Lower leg skin (tissue), 4 donors: Measurements from ENCODE around the gene GPR4. TPM values are rescaled to one million over a fixed set of nuclear protein-coding genes. Genes with fewer than 3 reads are reported as not detected.

Source experiments
- DNase-seq, 2 donors: peaks; one replicate each; pipeline ENCODE4 v3.0.0-alpha.2; 2019; ENCODE audit warnings: low spot score in 2 of 2
- H3K4me3 ChIP-seq: fragments of 200-600 bp; sonication (generic); 2 replicates; pipeline ENCODE4 v1.5.1; 2017; ENCODE audit warnings: mild to moderate bottlenecking, low read depth; ENCODE audit not compliant: poor library complexity, severe bottlenecking
- POLR2A ChIP-seq, 2 donors: fragments of 450-650 bp; IDR thresholded peaks; one replicate each; pipeline ENCODE4 v1.6.1; 2016 to 2017; ENCODE audit warnings: antibody characterized with exemption in 2 of 2, mild to moderate bottlenecking in 1 of 2, moderate library complexity in 1 of 2
- WGBS, 2 donors: methylation state at CpG; one replicate each; pipeline ENCODE4 v1.1.5; 2018; 5-methylcytosine and 5-hydroxymethylcytosine counted together
- intact Hi-C: fragments of 100-400 bp; cut with DNase I; formaldehyde crosslinking; loops from one replicate; pipeline ENCODE4 v1.15.0; 2023; ENCODE audit warnings: low total_unique reads
- total RNA-seq, 4 donors: library from RNA; depleted of rRNA; stranded (reverse); fragments of >200 nt; gene quantifications; one replicate each; pipeline ENCODE4 v1.1.0, GENCODE V29; 2016
- TF ChIP-seq, protein P1 (sequence below), 3 donors: fragments of 450-650 bp; IDR thresholded peaks; one replicate each; pipeline ENCODE4 v1.5.1; 2016; ENCODE audit warnings: antibody characterized with exemption in 3 of 3, mild to moderate bottlenecking in 3 of 3, moderate library complexity in 2 of 3

The GPR4 gene
- total RNA-seq, 4 donors from 2014 or later = 0.34 to 1.0 (median 0.70) TPM

DNA sequence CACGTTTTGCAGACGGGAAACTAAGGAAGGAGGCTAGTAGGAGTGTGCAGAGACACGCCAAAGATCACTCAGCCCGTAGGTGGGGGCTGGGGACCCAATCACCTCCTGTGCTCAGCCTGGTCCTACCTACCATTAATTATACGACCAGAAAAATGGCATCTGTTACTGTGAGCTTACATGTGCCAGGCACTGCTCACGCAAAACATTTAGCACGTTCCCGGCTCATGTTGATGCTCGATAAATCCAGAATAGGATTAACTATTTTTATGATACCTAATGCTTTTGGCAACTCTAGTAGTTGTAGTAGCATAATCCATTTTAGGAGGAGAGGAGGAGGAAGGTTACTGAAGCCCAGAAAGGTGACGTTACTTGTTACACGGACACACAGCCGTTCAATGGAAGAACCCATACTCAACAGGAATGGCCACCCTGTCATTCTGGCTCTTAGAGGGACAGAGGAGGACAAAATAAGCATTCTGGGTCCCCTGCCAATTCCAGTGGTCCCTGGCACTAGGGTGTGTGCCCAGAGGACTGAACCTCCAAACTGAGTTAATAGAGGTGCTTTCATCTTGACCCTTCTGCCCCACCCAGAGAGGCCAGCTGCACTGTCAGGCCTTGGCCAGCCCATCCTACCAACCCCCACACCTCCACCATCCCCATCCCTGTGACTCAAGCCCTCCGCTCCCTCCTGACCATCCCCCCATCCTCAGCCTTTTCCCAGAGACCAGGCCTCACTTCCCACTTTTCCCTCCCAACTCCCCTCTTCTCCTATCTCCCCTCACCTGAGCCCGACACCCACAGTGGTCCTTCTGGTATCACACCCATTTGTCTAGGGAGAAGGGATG is 42.1 kb upstream of the GPR4 start:
- DNase-seq = no peak
- no peak for TF ChIP-seq POLR2A (IDR thresholded peaks at IDR 0.05)
- TF ChIP-seq, protein P1, sequence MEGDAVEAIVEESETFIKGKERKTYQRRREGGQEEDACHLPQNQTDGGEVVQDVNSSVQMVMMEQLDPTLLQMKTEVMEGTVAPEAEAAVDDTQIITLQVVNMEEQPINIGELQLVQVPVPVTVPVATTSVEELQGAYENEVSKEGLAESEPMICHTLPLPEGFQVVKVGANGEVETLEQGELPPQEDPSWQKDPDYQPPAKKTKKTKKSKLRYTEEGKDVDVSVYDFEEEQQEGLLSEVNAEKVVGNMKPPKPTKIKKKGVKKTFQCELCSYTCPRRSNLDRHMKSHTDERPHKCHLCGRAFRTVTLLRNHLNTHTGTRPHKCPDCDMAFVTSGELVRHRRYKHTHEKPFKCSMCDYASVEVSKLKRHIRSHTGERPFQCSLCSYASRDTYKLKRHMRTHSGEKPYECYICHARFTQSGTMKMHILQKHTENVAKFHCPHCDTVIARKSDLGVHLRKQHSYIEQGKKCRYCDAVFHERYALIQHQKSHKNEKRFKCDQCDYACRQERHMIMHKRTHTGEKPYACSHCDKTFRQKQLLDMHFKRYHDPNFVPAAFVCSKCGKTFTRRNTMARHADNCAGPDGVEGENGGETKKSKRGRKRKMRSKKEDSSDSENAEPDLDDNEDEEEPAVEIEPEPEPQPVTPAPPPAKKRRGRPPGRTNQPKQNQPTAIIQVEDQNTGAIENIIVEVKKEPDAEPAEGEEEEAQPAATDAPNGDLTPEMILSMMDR (IDR thresholded peaks at IDR 0.05) = no peak
- WGBS, 2 donors = 49 to 53% methylated on average over 14 of the region's 14 CpGs
- intact Hi-C loops = loop anchor here (5.0 to 10.0 kb wide), 3 partner anchors 37 to 119 kb away; no protein-coding TSS in a partner anchor
- no peak overlapping the region for H3K4me3 ChIP-seq

DNA sequence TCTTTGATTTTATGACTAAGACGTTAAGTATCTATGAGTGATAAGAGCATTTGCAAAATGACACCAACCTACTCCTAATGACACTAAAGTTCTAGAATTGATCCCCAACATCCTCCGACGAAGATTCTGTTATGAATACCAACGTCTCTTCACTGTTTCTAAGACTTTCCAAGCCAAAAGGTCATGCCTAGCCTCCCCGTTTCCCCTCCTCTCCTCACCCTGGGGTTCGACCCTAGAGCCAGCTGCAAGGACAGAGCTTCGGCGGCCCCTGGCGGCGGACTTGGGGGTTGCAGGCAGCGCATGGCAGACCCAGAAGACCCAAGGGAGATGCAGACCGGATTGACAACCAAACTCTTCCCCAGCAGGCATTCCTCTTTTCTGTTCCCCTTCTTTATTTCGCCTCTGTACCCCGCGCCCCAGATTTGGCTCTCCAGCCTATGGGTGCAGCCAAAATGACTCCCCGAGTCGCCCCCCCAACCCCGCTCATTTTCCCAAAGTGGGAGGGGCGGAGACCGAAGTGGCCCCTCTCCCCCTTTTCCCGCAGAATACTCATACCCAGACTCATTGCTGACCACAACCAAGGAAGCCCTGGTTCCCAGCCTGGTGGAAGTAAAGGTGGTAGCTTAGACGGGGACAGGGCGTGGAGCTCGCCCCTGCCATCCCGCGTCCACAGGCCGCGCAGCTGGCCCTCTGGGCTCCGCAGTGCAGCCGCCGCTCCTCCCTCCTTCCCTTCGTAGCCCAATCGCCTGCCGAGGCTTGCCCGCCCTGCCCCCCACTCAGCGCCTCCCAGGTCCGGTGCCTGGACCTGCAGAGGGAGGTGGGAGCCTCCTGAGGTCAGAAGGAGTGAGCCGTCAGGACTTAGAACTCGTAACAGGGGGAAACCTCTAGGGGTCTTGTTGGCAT is 41.3 kb upstream of the GPR4 start:
- TF ChIP-seq, protein P1 (IDR thresholded peaks at IDR 0.05) = peak in 1 of 3 donors; percentile 95
- no peak for TF ChIP-seq POLR2A (IDR thresholded peaks at IDR 0.05)
- peak; percentile 73 to 97 for DNase-seq
- WGBS, 2 donors = 13 to 15% methylated on average over 39 of the region's 39 CpGs

DNA sequence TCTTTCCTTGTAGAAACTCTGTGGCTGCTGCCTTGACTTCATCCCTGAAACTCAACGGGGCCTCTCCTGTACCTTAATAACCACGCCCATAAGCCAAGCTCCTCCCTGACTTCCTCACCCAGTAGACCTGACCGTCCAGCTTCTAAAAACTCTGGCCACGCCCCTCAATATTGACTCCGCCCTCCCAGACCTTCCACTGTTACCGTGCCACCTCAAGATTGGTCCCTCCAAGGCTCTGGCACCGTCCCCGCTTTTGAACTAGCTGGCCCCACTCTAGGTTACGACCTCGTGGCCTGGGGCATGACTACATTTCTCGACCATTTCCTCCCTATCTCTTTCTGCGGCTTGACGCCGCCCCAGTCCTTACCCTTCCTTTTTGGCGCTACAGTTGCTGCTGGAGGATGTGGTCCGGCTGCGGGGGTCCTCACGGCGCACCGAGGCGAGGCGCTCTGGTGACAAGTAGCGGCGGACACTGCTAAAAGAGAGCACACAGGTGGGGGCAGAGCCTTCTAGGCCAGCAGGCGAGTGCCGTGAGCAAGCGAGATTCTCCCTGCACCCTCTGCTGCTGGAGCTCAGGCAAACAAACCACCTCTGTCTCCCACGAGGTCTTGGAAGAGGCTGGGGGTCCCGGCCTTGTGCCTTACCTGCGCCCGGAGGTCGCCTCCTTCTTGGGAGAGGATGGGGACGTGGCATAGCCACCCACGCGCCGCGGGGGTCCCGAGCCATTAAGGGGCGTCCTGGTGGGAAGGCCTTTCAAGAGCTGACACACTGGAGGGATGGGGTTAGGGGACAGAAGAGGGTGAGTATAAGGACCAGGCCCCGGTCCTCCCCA is 39.5 kb upstream of the GPR4 start:
- intact Hi-C loops = loop anchor here (5.0 to 10.0 kb wide), 3 partner anchors 34 to 117 kb away; no protein-coding TSS in a partner anchor
- TF ChIP-seq, protein P1 (IDR thresholded peaks at IDR 0.05) = no peak
- TF ChIP-seq POLR2A (IDR thresholded peaks at IDR 0.05) = no peak
- no peak overlapping the region for H3K4me3 ChIP-seq
- WGBS, 2 donors = 1 to 5% methylated on average over 34 to 38 of the region's 40 CpGs
- peak; percentile 91 to 97 for DNase-seq

More for the DNA sequence above, 41.3 kb upstream of the GPR4 start:
- no peak overlapping the region for H3K4me3 ChIP-seq
- intact Hi-C loops = loop anchor here (5.0 to 10.0 kb wide), 3 partner anchors 36 to 118 kb away; no protein-coding TSS in a partner anchor

DNA sequence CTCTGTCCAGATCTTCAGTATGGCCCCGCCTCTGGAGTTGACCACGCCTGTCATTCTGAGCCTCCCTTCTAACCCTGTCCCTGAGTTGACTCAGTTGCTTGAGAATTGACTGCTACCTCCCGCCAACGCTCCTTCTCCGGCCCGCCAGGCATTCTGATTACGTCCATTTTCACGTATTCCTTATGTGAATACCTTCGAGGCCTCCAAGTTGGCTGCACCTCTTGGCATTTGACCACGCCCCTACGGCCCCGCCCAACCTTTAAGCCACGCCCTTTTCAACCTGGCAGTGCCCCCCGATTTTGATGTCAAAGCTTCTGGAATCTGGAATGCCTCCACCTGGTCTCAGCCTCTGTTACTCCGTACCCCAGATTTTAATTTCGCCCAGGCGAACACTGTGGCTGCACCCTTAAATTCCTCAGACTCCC is 38.8 kb upstream of the GPR4 start:
- WGBS, 2 donors = 41 to 44% methylated on average over 17 of the region's 17 CpGs
- H3K4me3 ChIP-seq = no peak overlapping the region
- intact Hi-C loops = loop anchor here (5.0 to 10.0 kb wide), 3 partner anchors 34 to 116 kb away; no protein-coding TSS in a partner anchor
- TF ChIP-seq, protein P1 (IDR thresholded peaks at IDR 0.05) = no peak
- no peak for TF ChIP-seq POLR2A (IDR thresholded peaks at IDR 0.05)
- DNase-seq = peak; percentile 32 to 91
